Caco-2 (cell line): ENCODE measurements around the gene USP10. TPM values are rescaled to one million over a fixed set of nuclear protein-coding genes. Genes with fewer than 3 reads are reported as not detected.

Experiments
- BruUV-seq: library from RNA; stranded (reverse); fragments of 400-500 nt; replicated peaks from 2 replicates; lab custom pipeline; 2021; lab: Mats Ljungman, UMichigan
- CTCF ChIA-PET: fragments of 300-600 bp; sonication (Branson Sonifier 250); formaldehyde crosslinking; loops from one replicate; lab custom pipeline; 2022; ENCODE audit warnings: antibody characterized with exemption; lab: Charles Lee
- POLR2A ChIA-PET: fragments of 300-600 bp; sonication (Branson Sonifier 250); formaldehyde crosslinking; loops from one replicate; lab custom pipeline; 2022; ENCODE audit warnings: antibody characterized with exemption; lab: Charles Lee
- DNase-seq, 2 experiments: peaks; one replicate each; pipeline versions ENCODE4 v3.0.0 to v3.0.0-alpha.2; 2020 to 2022
- H3K27me3 ChIP-seq: replicated peaks from 2 replicates; pipeline ENCODE4 v1.6.0; 2011; ENCODE audit warnings: low read length; ENCODE audit not compliant: control insufficient read depth, insufficient read depth
- H3K36me3 ChIP-seq: 2 replicates; pipeline ENCODE4 v1.5.1; 2011; ENCODE audit warnings: low read length; ENCODE audit not compliant: control insufficient read depth, insufficient read depth
- H3K4me1 ChIP-seq: fragments of 250-450 bp; sonication (Bioruptor Pico); 2 replicates; pipeline ENCODE4 v1.5.1; 2020; ENCODE audit warnings: mild to moderate bottlenecking
- H3K4me3 ChIP-seq: 2 replicates; pipeline ENCODE4 v1.5.1; 2011; ENCODE audit warnings: low read depth, mild to moderate bottlenecking, control low read depth, low read length
- H3K9me3 ChIP-seq: fragments of 250-450 bp; sonication (Bioruptor Pico); 2 replicates; pipeline ENCODE4 v1.5.1; 2020; ENCODE audit warnings: mild to moderate bottlenecking, moderate library complexity
- H3K27ac Mint-ChIP-seq: one replicate; pipeline ENCODE4 v1.8.0; 2022; ENCODE audit warnings: mixed read lengths; ENCODE audit not compliant: unreplicated experiment
- H3K27me3 Mint-ChIP-seq: one replicate; pipeline ENCODE4 v1.8.0; 2022; ENCODE audit warnings: mixed read lengths; ENCODE audit not compliant: insufficient read depth, unreplicated experiment
- H3K36me3 Mint-ChIP-seq: one replicate; pipeline ENCODE4 v1.8.0; 2022; ENCODE audit warnings: mild to moderate bottlenecking, mixed read lengths; ENCODE audit not compliant: insufficient read depth, unreplicated experiment
- H3K4me1 Mint-ChIP-seq: one replicate; pipeline ENCODE4 v1.8.0; 2022; ENCODE audit warnings: low read depth, mixed read lengths; ENCODE audit not compliant: unreplicated experiment
- H3K4me3 Mint-ChIP-seq: one replicate; pipeline ENCODE4 v1.8.0; 2022; ENCODE audit warnings: mild to moderate bottlenecking, moderate library complexity, mixed read lengths; ENCODE audit not compliant: unreplicated experiment
- H3K9me3 Mint-ChIP-seq: one replicate; pipeline ENCODE4 v1.8.0; 2022; ENCODE audit warnings: mixed read lengths; ENCODE audit not compliant: unreplicated experiment
- intact Hi-C: fragments of 100-400 bp; cut with micrococcal nuclease; formaldehyde crosslinking; loops from one replicate; pipeline ENCODE4 v1.10.0; 2022; ENCODE audit not compliant: unreplicated experiment
- total RNA-seq: library from RNA; stranded (reverse); gene quantifications from 2 replicates; pipeline ENCODE4 v1.2.3, GENCODE V29; 2022
- TF ChIP-seq, protein P1 (sequence below), 2 experiments: fragments of 200-600 bp in 1 of 2; IDR thresholded peaks; 1 replicate in 1 of 2; 2 replicates in 1 of 2; pipeline versions ENCODE4 v1.5.1 to v1.8.0; 2011 to 2022; ENCODE audit warnings: antibody characterized with exemption in 1 of 2, control low read depth in 1 of 2, inconsistent platforms in 1 of 2, low read depth in 1 of 2, low read length in 1 of 2, mild to moderate bottlenecking in 1 of 2, moderate library complexity in 1 of 2; ENCODE audit not compliant: insufficient read depth in 1 of 2, severe bottlenecking in 1 of 2, unreplicated experiment in 1 of 2

USP10 gene
- total RNA-seq, 1 experiment from 2014 or later, result 147 TPM

DNA sequence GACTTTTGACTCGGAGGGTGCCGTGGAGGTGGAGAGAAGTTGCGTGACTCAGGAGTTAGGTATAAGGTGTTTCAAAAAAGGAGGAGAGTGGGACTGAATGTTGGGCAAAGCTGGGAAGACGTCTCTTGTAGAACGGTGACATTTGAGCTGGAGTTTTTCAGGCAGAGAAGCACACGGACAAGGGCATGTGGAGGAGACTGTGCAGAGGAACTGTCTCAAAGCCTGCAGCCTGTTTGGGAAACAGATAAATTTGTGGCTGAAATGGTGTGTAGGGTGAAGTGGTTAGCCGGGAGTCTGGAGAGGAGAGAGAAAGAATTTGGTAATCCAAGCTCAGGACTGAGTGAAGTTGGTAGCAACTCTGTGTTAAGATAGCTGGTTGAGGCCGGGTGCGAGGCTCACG lies 9.8 kb downstream of the USP10 start:
- Histone ChIP-seq H3K36me3 (no peaks in the 10 kb centered on the region; the same call in 1 of the 2 replicates), H3K4me1 (peaks cover 36% of the 10 kb centered on the region), H3K27me3 (no peaks in the 10 kb centered on the region), H3K9me3 (no peaks in the 10 kb centered on the region), H3K4me3 (no peak overlapping the region)
- BruUV-seq, result no TSS peak
- DNase-seq, result no peak
- Mint-ChIP-seq H3K4me3 (no peak overlapping the region), H3K9me3 (no peaks in the 10 kb centered on the region), H3K27me3 (no peaks in the 10 kb centered on the region), H3K36me3 (peaks cover 30% of the 10 kb centered on the region), H3K4me1 (peaks cover 50% of the 10 kb centered on the region), H3K27ac (peak overlapping the region; percentile 2)
- TF ChIP-seq, protein P1, sequence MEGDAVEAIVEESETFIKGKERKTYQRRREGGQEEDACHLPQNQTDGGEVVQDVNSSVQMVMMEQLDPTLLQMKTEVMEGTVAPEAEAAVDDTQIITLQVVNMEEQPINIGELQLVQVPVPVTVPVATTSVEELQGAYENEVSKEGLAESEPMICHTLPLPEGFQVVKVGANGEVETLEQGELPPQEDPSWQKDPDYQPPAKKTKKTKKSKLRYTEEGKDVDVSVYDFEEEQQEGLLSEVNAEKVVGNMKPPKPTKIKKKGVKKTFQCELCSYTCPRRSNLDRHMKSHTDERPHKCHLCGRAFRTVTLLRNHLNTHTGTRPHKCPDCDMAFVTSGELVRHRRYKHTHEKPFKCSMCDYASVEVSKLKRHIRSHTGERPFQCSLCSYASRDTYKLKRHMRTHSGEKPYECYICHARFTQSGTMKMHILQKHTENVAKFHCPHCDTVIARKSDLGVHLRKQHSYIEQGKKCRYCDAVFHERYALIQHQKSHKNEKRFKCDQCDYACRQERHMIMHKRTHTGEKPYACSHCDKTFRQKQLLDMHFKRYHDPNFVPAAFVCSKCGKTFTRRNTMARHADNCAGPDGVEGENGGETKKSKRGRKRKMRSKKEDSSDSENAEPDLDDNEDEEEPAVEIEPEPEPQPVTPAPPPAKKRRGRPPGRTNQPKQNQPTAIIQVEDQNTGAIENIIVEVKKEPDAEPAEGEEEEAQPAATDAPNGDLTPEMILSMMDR (IDR thresholded peaks at IDR 0.05; ENCODE audit: insufficient read depth in 1 of 2, low read depth in 1 of 2, low read length in 1 of 2, severe bottlenecking in 1 of 2, unreplicated experiment in 1 of 2), result no peak
- ChIA-PET CTCF (interaction anchor here (1.1 to 4.0 kb wide), 2 partner anchors 17 to 38 kb away, joined by 3 to 17 read pairs; no protein-coding TSS in a partner anchor), POLR2A (no interaction called here)
- intact Hi-C loops, result no loop called here

DNA sequence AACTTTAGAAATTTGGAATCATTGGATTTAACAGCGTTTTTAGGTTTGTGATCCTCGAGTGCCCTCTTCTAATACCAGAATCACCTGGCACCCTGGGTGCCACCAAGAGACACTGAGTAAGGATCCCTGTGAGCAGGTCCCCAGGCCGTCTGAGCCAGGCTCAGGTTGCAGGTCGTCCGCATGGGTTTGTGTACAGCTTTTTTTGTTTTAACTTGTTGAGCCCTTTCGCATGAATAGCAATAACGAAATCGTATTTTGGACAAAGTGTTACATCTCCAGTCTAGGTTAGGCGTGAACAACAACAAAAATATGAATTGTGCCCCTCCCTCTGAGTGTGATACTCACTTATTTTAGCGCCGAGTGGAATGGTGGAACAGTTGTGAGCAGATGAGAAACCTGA lies 10.9 kb downstream of the USP10 start:
- no TSS peak for BruUV-seq

DNA sequence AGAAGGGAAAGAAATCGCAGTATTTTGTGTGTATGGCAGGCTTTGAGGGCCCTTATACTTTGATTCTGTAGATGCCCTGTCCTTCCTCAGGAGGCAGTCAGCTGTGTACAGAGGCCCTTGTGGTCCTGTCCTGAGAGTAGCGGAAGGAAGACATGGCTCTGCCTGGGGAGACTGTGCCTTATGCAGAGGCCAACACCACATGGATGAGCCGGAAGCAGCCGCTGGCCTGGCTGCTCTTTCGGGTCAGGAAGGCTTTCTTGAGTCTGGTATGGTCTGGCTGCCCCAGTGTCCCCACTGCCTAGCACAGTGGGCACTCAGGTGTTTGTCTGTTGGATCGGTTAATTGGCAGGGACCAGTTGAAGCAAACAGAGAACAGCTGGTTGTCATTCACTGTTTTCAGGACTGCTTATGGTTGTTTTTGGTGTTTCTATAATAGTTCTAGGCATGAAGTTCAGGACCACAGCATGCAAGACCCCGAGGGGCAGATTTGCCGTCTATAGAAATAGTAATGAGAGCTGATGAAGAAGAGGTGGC lies 12.4 kb downstream of the USP10 start:
- H3K27me3 ChIP-seq, result no peaks in the 10 kb centered on the region
- Mint-ChIP-seq H3K9me3 (no peaks in the 10 kb centered on the region), H3K4me1 (peaks cover 67% of the 10 kb centered on the region), H3K27me3 (no peaks in the 10 kb centered on the region), H3K36me3 (peaks cover 43% of the 10 kb centered on the region), H3K27ac (no peak overlapping the region), H3K4me3 (no peak overlapping the region)
- no peaks in the 10 kb centered on the region; the same call in 1 of the 2 replicates for H3K36me3 ChIP-seq
- ChIA-PET CTCF (interaction anchor here (4.0 kb wide), 1 partner anchor 14 kb away, joined by 17 read pairs; no protein-coding TSS in a partner anchor), POLR2A (no interaction called here)
- TF ChIP-seq, protein P1 (IDR thresholded peaks at IDR 0.05; ENCODE audit: insufficient read depth in 1 of 2, low read depth in 1 of 2, low read length in 1 of 2, severe bottlenecking in 1 of 2, unreplicated experiment in 1 of 2), result no peak
- H3K9me3 ChIP-seq, result no peaks in the 10 kb centered on the region
- H3K4me3 ChIP-seq, result no peak overlapping the region
- intact Hi-C loops, result no loop called here
- no peak for DNase-seq
- no TSS peak for BruUV-seq
- peaks cover 36% of the 10 kb centered on the region for H3K4me1 ChIP-seq

More for the DNA sequence above, 10.9 kb downstream of the USP10 start:
- POLR2A ChIA-PET, result interaction anchor here (0.6 kb wide), 1 partner anchor 14 kb away, joined by 3 read pairs; no protein-coding TSS in a partner anchor
- TF ChIP-seq, protein P1 (IDR thresholded peaks at IDR 0.05; ENCODE audit: insufficient read depth in 1 of 2, low read depth in 1 of 2, low read length in 1 of 2, severe bottlenecking in 1 of 2, unreplicated experiment in 1 of 2), result no peak
- H3K36me3 Mint-ChIP-seq, result peaks cover 33% of the 10 kb centered on the region
- Histone ChIP-seq H3K27me3 (no peaks in the 10 kb centered on the region), H3K36me3 (no peaks in the 10 kb centered on the region; the same call in 1 of the 2 replicates), H3K4me3 (no peak overlapping the region), H3K9me3 (no peaks in the 10 kb centered on the region), H3K4me1 (peaks cover 36% of the 10 kb centered on the region)
- peaks cover 57% of the 10 kb centered on the region for H3K4me1 Mint-ChIP-seq
- CTCF ChIA-PET, result interaction anchor here (0.6 to 4.0 kb wide), 2 partner anchors 16 to 20 kb away, joined by 4 to 17 read pairs; no protein-coding TSS in a partner anchor
- intact Hi-C loops, result no loop called here
- H3K27me3 Mint-ChIP-seq, result no peaks in the 10 kb centered on the region
- no peak overlapping the region for H3K27ac Mint-ChIP-seq
- H3K4me3 Mint-ChIP-seq, result no peak overlapping the region
- DNase-seq, result no peak
- H3K9me3 Mint-ChIP-seq, result no peaks in the 10 kb centered on the region
